ENCODE results near the gene CRYBA2. TPM values are rescaled to one million over a fixed set of nuclear protein-coding genes. Genes with fewer than 3 reads are reported as not detected.

CRYBA2 gene
- total and polyA plus RNA-seq, 7 donors: 1.4 to 10.8 (median 5.5) TPM; not detected in 4

DNA sequence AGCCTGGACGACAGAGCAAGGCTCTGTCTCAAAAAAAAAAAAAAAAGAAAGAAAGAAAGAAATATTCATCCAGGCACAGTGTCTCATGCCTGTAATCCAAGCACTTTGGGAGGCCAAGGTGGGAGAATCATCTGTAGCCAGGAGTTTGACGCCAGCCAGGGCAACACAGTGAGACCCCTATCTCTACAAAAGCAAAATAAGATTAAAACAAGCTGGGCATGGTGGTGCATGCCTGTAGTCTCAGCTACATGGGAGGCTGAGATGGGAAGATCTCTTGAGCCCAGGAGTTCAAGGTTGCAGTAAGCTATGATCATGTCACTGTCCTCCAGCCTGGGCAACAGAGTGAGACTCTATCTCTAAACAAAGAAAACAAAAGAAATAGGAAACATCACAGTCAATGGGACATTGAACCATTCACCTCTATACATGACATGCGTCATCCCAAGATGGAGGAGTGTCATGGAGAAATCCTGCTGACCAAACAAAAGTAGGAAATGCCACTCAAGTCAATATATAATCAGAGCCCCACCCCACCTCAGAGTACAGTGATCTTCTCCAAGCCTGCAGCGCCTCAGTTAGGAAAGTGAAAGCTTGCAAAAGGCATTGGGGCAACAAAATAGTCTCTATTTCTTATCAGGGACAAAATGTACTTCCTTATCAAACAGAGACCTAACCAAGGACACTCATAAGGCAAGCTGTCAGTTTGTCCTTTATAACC is 18.0 kb downstream of the CRYBA2 start:
- intact Hi-C loops (cut with DNase I): no loop called here
- Histone ChIP-seq H3K4me1 (peaks cover 0 to 6% (median 5%) of the 10 kb centered on the region in 4 donors), H3K9me3 (no peaks in the 10 kb centered on the region), H3K27ac (no peak overlapping the region), H3K4me3 (no peak overlapping the region), H3K27me3 (peaks cover 13 to 92% (median 45%) of the 10 kb centered on the region in 3 donors), H3K36me3 (no peaks in the 10 kb centered on the region)
- 42 to 60% methylated on average over 4 of the region's 4 CpGs for WGBS, 2 donors
- TF ChIP-seq POLR2AphosphoS5 (IDR thresholded peaks at IDR 0.05): no peak
- TF ChIP-seq POLR2A (IDR thresholded peaks at IDR 0.05): no peak
- TF ChIP-seq, protein P1, sequence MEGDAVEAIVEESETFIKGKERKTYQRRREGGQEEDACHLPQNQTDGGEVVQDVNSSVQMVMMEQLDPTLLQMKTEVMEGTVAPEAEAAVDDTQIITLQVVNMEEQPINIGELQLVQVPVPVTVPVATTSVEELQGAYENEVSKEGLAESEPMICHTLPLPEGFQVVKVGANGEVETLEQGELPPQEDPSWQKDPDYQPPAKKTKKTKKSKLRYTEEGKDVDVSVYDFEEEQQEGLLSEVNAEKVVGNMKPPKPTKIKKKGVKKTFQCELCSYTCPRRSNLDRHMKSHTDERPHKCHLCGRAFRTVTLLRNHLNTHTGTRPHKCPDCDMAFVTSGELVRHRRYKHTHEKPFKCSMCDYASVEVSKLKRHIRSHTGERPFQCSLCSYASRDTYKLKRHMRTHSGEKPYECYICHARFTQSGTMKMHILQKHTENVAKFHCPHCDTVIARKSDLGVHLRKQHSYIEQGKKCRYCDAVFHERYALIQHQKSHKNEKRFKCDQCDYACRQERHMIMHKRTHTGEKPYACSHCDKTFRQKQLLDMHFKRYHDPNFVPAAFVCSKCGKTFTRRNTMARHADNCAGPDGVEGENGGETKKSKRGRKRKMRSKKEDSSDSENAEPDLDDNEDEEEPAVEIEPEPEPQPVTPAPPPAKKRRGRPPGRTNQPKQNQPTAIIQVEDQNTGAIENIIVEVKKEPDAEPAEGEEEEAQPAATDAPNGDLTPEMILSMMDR (IDR thresholded peaks at IDR 0.05): no peak
- no peak for TF ChIP-seq EP300 (IDR thresholded peaks at IDR 0.05)
- DNase-seq: no peak

DNA sequence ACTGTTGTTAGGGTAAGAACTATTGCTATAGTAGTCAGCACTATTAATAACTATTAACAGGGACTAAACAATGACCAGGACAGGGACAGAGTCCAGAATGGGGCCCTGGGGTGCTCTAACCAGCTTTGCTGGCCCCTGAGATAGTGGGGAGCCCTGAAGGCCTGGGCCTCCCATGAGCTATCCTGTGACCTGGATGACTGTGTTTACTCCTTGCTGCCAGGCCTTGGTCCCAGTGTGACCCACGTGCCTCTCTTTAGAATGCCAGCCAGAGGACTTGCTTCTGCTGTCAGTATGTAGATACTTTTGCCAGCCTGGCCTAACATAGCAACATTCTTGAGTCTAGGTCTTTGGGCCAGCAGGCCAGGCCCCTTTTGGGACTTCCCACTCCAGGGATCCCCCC is 22.3 kb downstream of the CRYBA2 start:
- H3K36me3 ChIP-seq: no peaks in the 10 kb centered on the region
- peak; percentile 22 for DNase-seq
- 20 to 35% methylated on average over 1 of the region's 1 CpG for WGBS, 2 donors

DNA sequence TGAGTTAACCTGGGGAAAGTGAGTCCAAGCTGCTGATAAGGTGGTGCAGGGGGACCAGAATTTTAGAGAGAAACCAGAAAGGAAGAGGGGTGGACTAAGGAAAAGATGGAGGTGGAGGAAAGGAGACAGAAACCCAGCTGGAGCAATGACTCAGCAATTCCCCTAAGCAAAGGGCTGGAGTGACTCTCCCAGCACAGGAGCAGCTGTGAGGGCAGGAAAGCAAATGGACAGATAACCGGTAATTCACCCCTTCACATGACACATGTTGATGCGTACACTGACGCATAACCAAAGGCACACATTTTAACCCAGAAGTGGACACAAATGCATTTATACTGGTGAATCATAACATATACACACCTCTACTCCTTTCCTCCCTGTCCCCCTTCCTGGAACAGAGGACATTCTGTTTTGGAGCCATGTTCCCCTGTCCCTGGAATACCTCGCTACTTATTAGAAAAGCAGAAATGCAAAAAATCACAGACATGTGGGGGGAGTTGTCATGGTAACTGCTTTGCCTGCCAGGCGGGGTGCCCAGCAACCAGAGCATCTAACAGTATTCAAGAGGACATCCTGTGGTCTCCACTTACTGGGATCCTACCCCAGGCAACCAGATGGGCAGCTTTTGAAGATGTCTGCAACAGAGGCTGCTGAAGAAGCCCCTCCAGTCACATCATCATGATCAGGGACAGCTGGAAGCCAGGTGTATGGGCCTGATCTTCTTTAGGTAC is 29.0 kb downstream of the CRYBA2 start:
- DNase-seq: no peak
- intact Hi-C loops (cut with DNase I): no loop called here
- no peak for TF ChIP-seq POLR2A (IDR thresholded peaks at IDR 0.05)
- TF ChIP-seq POLR2AphosphoS5 (IDR thresholded peaks at IDR 0.05): no peak
- no peak for TF ChIP-seq EP300 (IDR thresholded peaks at IDR 0.05)
- TF ChIP-seq, protein P1 (IDR thresholded peaks at IDR 0.05): no peak
- Histone ChIP-seq H3K9me3 (no peaks in the 10 kb centered on the region), H3K27ac (no peak overlapping the region), H3K27me3 (peaks cover 48 to 81% (median 64%) of the 10 kb centered on the region in 3 donors), H3K36me3 (no peaks in the 10 kb centered on the region), H3K4me3 (no peak overlapping the region), H3K4me1 (peaks cover 0 to 32% (median 22%) of the 10 kb centered on the region in 4 donors)
- WGBS, 2 donors: 43 to 53% methylated on average over 5 of the region's 5 CpGs

More for the DNA sequence above, 22.3 kb downstream of the CRYBA2 start:
- Histone ChIP-seq H3K27ac (no peak overlapping the region), H3K4me1 (no peaks in the 10 kb centered on the region), H3K4me3 (no peak overlapping the region), H3K27me3 (peaks cover 3 to 69% (median 17%) of the 10 kb centered on the region in 3 donors), H3K9me3 (no peaks in the 10 kb centered on the region)
- TF ChIP-seq POLR2AphosphoS5 (IDR thresholded peaks at IDR 0.05) (no peak), POLR2A (IDR thresholded peaks at IDR 0.05) (no peak), EP300 (IDR thresholded peaks at IDR 0.05) (no peak)
- TF ChIP-seq, protein P1 (IDR thresholded peaks at IDR 0.05): no peak
- intact Hi-C loops (cut with DNase I): no loop called here

DNA sequence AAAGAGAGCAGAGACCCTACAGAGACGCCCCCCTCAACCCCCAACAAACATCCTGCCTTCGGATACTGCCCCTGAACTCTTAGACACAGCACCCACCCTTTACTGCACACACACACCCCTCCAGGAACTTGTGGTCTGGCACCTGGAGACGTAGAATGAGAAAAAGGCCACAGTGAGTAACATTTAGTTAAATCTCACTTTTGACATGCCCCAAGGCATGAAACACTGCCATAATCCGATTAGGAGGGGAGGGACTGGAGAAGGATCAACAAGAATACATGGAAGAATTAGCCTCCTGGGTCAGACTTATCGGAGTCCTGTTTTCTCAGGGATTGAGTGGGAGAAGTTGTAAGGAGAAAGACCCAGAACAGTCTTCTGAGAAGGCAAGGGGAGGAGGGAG is 29.6 kb downstream of the CRYBA2 start:
- TF ChIP-seq EP300 (IDR thresholded peaks at IDR 0.05): no peak
- TF ChIP-seq POLR2A (IDR thresholded peaks at IDR 0.05): no peak
- no peak for TF ChIP-seq POLR2AphosphoS5 (IDR thresholded peaks at IDR 0.05)
- TF ChIP-seq, protein P1 (IDR thresholded peaks at IDR 0.05): no peak
- Histone ChIP-seq H3K27me3 (peaks cover 53 to 84% (median 69%) of the 10 kb centered on the region in 3 donors), H3K9me3 (no peaks in the 10 kb centered on the region), H3K4me3 (no peak overlapping the region), H3K36me3 (no peaks in the 10 kb centered on the region), H3K27ac (no peak overlapping the region), H3K4me1 (peaks cover 0 to 35% (median 24%) of the 10 kb centered on the region in 4 donors)
- DNase-seq: no peak
- 18 to 19% methylated on average over 5 of the region's 5 CpGs for WGBS, 2 donors
- intact Hi-C loops (cut with DNase I): no loop called here
